IMR-90 (cell line): ENCODE data around the gene TRAPPC12.

Experiments
- POLR2A ChIP-seq: IDR thresholded peaks from 2 replicates; pipeline ENCODE4 v1.6.1; 2012; ENCODE audit warnings: mild to moderate bottlenecking, low read depth, low read length
- SMC3 ChIP-seq: fragments of 150-350 bp; IDR thresholded peaks from 2 replicates; pipeline ENCODE4 v1.6.1; 2016; ENCODE audit warnings: low read depth, mild to moderate bottlenecking, antibody characterized with exemption, low read length, moderate library complexity
- TF ChIP-seq, protein P1 (sequence below): conservative IDR thresholded peaks from 2 replicates; pipeline ENCODE4 v1.5.1; 2012; ENCODE audit warnings: mild to moderate bottlenecking, low read depth, low read length, improper control_type of control experiment
- TF ChIP-seq, protein P2 (sequence below): fragments of 150-350 bp; IDR thresholded peaks from 2 replicates; pipeline ENCODE4 v1.6.1; 2017; ENCODE audit warnings: mild to moderate bottlenecking, antibody characterized with exemption, low read length, low read depth

DNA sequence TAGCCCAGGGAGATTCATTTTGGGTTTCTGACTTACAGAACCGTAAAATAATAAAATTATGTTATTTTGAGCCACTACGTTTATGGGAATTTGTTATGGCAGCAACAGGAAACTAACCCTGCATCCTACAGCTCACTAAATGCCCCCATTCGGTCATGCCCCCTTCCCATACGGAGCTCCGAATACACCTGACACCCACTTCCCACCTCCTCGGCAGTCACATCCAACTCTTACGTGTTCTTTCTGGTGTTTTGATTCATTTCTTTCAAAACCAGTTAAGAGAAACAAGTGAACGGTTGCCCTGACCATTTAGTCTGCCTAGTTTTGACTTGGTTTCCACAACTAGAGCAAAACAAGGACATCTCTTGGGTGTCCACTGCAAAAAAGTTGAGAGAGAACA is 21.6 kb upstream of the TRAPPC12 start:
- TF ChIP-seq, protein P1, sequence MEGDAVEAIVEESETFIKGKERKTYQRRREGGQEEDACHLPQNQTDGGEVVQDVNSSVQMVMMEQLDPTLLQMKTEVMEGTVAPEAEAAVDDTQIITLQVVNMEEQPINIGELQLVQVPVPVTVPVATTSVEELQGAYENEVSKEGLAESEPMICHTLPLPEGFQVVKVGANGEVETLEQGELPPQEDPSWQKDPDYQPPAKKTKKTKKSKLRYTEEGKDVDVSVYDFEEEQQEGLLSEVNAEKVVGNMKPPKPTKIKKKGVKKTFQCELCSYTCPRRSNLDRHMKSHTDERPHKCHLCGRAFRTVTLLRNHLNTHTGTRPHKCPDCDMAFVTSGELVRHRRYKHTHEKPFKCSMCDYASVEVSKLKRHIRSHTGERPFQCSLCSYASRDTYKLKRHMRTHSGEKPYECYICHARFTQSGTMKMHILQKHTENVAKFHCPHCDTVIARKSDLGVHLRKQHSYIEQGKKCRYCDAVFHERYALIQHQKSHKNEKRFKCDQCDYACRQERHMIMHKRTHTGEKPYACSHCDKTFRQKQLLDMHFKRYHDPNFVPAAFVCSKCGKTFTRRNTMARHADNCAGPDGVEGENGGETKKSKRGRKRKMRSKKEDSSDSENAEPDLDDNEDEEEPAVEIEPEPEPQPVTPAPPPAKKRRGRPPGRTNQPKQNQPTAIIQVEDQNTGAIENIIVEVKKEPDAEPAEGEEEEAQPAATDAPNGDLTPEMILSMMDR = no peak
- TF ChIP-seq, protein P2, sequence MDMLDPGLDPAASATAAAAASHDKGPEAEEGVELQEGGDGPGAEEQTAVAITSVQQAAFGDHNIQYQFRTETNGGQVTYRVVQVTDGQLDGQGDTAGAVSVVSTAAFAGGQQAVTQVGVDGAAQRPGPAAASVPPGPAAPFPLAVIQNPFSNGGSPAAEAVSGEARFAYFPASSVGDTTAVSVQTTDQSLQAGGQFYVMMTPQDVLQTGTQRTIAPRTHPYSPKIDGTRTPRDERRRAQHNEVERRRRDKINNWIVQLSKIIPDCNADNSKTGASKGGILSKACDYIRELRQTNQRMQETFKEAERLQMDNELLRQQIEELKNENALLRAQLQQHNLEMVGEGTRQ = no peak
- TF ChIP-seq SMC3 (no peak), POLR2A (no peak)
